Effector memory CD8-positive, alpha-beta T cell (primary cell): Measurements from ENCODE around the gene MYO1H.

Experiments used
- ATAC-seq: fragments of 150-1000 bp; cut with Tn5 transposase; replicated peaks from 2 replicates; pipeline ENCODE4 v1.10.0; 2021; ENCODE audit warnings: mild to moderate bottlenecking, moderate library complexity
- DNase-seq, 3 experiments: peaks; one replicate each; pipeline ENCODE4 v3.0.0; 2021
- H3K27ac Mint-ChIP-seq, 2 donors: one replicate each; pipeline ENCODE4 v1.8.0; 2022; ENCODE audit warnings: mild to moderate bottlenecking in 2 of 2, mixed read lengths in 2 of 2, moderate library complexity in 2 of 2
- H3K27me3 Mint-ChIP-seq, 2 donors: one replicate each; pipeline ENCODE4 v1.8.0; 2022; ENCODE audit warnings: mixed read lengths in 2 of 2
- H3K36me3 Mint-ChIP-seq: one replicate; pipeline ENCODE4 v1.8.0; 2022; ENCODE audit warnings: mild to moderate bottlenecking, moderate library complexity, mixed read lengths; ENCODE audit not compliant: insufficient read depth
- H3K4me1 Mint-ChIP-seq, 2 donors: one replicate each; pipeline ENCODE4 v1.8.0; 2022; ENCODE audit warnings: low read depth in 2 of 2, mixed read lengths in 2 of 2
- H3K4me3 Mint-ChIP-seq, 2 donors: one replicate each; pipeline ENCODE4 v1.8.0; 2022; ENCODE audit warnings: mild to moderate bottlenecking in 2 of 2, mixed read lengths in 2 of 2, moderate library complexity in 2 of 2
- H3K9me3 Mint-ChIP-seq, 2 donors: one replicate each; pipeline ENCODE4 v1.8.0; 2022; ENCODE audit warnings: mixed read lengths in 2 of 2

The MYO1H gene

DNA sequence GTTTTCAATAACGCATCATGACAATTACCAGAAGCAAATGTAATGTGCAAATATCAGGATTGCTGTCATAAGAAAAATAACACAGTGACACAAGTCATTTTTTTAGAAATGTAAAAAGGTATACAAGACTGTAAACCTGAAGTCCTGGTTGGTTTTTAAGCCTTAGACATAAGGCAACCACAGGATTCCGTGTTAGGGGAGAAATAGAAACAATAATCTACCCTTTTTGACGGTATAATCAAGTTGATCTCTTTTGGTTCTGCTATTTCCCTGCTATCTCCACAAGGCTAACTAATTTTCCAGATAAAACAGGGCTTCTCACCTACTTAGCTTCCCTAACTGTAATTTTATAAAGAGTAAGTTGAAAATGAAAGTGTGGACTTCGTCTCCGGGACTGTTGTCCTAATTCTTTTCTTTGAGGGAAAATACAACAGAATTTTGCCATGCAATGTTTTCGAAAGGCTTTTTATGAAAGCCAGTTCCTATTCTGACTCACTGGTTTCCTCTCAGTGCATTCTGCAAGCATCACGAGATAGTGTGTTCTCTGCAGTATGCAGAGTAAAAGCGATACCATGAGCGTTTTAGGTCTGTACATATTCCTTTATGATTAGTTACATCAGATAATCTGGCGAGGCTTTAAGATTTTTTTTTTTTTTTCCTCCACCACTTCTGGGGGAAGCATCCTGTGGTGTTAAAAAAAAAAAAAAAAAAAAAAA lies 10.6 kb downstream of the MYO1H start:
- H3K36me3 Mint-ChIP-seq, result no peaks in the 10 kb centered on the region
- peak overlapping the region; percentile 40 to 57 for H3K4me3 Mint-ChIP-seq
- peaks cover 5 to 6% of the 10 kb centered on the region in 2 donors for H3K4me1 Mint-ChIP-seq
- no peaks in the 10 kb centered on the region for H3K9me3 Mint-ChIP-seq
- no peak for DNase-seq
- H3K27ac Mint-ChIP-seq, result no peak overlapping the region
- H3K27me3 Mint-ChIP-seq, result peaks cover 5 to 50% of the 10 kb centered on the region in 2 donors
- no peak for ATAC-seq

DNA sequence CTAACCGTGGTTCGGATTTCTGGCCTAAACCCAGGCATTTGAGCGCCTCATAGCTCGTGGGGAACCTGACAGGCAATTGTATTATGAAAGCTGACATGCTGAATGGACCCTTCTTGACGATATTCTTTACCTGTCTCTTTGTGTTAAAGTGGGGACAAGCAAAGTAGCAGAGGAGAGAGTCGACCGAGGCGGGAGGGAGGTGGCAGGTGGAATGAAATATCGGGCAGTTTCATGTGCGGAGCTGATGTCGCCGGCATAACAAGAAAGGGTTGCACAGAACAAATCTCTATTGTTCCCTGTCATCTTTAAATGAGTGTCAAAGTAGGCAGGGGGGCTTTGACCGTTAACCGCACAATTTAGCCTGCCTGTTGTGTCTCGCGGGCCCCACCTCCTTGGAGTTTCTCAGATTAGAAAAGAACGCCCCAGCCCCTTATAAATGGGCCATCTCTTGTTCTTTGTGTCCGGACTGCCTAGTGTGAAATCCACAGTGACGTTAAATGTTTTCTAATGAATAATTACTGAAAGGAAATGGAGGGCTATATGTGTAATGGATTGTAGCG lies 11.5 kb downstream of the MYO1H start:
- Mint-ChIP-seq H3K36me3 (no peaks in the 10 kb centered on the region), H3K4me1 (peaks cover 5 to 6% of the 10 kb centered on the region in 2 donors), H3K4me3 (no peak overlapping the region), H3K9me3 (no peaks in the 10 kb centered on the region), H3K27me3 (peaks cover 2 to 57% of the 10 kb centered on the region in 2 donors), H3K27ac (no peak overlapping the region)
- DNase-seq, result no peak
- no peak for ATAC-seq

DNA sequence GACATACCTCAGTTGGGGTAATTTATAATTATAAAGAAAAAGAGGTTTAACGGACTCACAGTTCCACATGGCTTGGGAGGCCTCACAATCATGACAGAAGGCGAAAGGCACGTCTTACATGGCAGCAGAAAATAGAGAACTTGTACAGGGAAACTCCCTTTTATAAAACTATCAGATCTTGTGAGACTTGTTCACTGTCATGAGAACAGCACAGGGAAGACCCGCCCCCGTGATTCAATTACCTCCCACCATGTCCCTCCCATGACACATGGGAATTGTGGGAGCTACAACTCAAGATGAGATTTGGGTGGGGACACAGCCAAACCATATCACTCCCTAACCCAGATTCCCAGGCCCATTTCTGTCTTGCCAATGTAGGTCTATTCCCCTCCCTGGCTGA lies 22.1 kb downstream of the MYO1H start:
- H3K27ac Mint-ChIP-seq, result no peak overlapping the region
- no peaks in the 10 kb centered on the region for H3K4me1 Mint-ChIP-seq
- no peak for DNase-seq
- H3K36me3 Mint-ChIP-seq, result no peaks in the 10 kb centered on the region
- no peak overlapping the region for H3K4me3 Mint-ChIP-seq
- no peak for ATAC-seq
- no peaks in the 10 kb centered on the region for H3K9me3 Mint-ChIP-seq
- H3K27me3 Mint-ChIP-seq, result peaks cover 20 to 57% of the 10 kb centered on the region in 2 donors

DNA sequence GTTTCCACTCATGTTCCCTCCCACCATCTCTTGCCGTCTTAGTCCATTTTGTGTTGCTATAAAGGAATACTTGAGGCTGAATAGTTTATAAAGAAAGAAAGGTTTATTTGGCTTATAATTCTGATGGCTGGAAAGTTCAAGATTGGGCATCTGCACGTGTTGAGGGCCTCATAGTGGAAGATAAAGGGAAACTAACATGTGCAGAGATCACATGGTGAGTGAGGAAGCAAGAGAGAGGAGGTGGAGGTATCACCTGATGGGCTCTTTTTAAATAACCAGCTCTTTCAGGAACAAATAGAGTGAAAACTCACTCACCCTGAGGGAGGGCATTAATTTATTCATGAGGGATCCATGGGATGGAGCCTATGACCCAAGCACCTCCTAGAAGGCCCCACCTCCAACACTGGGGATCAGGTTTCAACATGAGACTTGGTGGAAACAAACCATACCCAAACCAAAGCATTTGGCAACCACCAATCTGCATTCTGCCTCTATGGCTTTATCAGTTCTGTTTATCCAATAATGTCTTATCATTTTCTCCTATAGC lies 29.5 kb downstream of the MYO1H start:
- Mint-ChIP-seq H3K27me3 (peaks cover 27 to 52% of the 10 kb centered on the region in 2 donors), H3K27ac (no peak overlapping the region), H3K4me3 (no peak overlapping the region), H3K36me3 (no peaks in the 10 kb centered on the region), H3K9me3 (no peaks in the 10 kb centered on the region), H3K4me1 (peaks cover 0 to 4% of the 10 kb centered on the region in 2 donors)
- no peak for DNase-seq
- ATAC-seq, result no peak

DNA sequence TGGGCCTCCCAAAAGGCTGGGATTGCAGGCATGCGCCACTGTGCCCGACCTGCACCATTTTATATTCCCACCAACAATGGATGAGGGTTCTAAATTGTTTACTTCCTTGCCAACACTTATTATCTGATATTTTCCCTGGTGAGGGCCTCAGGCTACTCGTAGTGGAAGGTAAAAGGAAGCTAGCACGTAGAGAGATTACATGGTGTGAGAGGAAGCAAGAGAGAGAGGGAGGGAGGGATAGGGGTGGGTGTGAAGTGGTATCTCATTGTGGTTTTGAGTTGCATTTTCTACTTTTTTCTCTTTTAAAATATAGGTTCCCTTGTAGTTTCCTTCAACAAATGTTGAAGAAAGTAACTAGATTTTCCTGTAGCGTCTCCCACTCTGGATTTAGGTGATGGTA lies 30.9 kb downstream of the MYO1H start:
- peak overlapping the region in 1 of 2 donors; percentile 45 for H3K27ac Mint-ChIP-seq
- no peaks in the 10 kb centered on the region for H3K9me3 Mint-ChIP-seq
- ATAC-seq, result no peak
- peaks cover 2% of the 10 kb centered on the region for H3K36me3 Mint-ChIP-seq
- no peak for DNase-seq
- peaks cover 0 to 4% of the 10 kb centered on the region in 2 donors for H3K4me1 Mint-ChIP-seq
- no peak overlapping the region for H3K4me3 Mint-ChIP-seq
- peaks cover 27 to 60% of the 10 kb centered on the region in 2 donors for H3K27me3 Mint-ChIP-seq

DNA sequence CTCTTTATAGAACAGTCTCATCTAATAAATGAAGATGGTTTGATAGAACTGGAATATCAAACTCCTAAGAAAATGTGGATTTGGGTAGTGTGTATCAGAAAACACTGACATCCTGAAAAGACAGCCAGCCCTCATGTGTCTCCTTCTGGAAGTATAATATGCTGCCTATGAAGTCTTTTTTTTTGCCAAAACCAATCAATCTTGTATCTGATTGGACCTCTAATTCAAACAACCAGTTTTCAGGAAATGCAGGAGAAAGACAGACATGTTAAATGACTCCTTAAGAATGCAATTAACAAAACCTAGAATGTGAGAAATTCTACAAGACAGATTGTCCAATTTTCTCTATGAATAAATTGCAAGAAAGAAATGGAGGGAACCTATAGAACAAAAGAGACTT lies 34.3 kb downstream of the MYO1H start:
- Mint-ChIP-seq H3K4me3 (no peak overlapping the region), H3K4me1 (peaks cover 0 to 4% of the 10 kb centered on the region in 2 donors), H3K27me3 (peaks cover 32 to 55% of the 10 kb centered on the region in 2 donors), H3K27ac (no peak overlapping the region), H3K9me3 (no peaks in the 10 kb centered on the region), H3K36me3 (peaks cover 2% of the 10 kb centered on the region)
- DNase-seq (no peak), ATAC-seq (no peak)

DNA sequence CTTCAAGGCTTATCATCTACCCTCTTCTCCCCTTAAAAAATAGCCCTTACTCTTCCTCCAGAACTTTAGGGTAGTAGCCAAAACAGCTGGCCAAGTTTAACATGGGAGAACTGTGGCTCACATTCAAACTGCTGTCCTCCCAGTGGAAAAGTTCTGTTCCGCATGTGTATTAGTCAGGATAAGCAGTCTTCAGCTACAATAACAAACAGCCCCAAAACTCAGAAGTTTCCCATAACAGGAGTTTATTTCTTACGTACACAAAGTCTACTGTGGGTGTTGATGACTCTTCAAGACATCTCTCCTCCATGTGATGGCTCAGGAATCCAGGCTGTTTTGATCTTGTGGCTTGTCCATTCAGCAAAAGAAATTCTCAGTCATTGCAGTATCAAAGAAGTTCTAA lies 35.5 kb downstream of the MYO1H start:
- DNase-seq, result no peak
- no peak overlapping the region for H3K27ac Mint-ChIP-seq
- peaks cover 29 to 54% of the 10 kb centered on the region in 2 donors for H3K27me3 Mint-ChIP-seq
- no peaks in the 10 kb centered on the region for H3K9me3 Mint-ChIP-seq
- peaks cover 0 to 4% of the 10 kb centered on the region in 2 donors for H3K4me1 Mint-ChIP-seq
- H3K36me3 Mint-ChIP-seq, result peaks cover 2% of the 10 kb centered on the region
- ATAC-seq, result no peak
- H3K4me3 Mint-ChIP-seq, result no peak overlapping the region

DNA sequence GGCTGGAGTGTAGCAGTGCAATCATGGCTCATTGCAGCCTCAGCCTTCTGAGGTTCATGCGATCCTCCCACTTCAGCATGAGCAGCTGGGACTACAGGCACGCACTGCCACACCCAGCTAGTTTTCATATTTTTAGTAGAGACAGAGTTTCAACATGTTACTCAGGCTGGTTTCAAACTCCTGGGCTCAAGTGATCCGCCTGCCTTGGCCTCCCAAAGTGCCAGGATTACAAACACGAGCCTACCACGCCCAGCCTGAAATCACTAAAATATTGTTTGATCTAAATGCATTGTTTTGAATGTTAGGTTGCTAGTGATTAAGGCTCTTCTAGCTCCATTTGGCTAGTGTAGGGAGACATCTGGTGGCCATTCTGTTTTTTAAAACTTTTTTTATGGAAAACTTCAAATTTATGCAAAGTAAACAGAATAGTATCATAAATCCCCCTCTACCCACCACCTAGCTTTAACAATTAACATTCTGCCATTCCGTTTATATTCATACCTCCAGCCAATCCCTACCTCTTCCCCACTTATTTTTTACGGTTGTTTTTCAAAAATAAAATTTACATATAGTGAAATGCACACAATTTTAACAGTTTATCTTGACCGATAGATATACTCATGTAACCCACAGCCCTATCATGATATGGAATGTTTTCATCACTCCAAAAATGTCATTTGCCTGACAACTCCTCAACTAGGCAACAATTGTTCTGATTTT lies 37.8 kb downstream of the MYO1H start:
- H3K4me3 Mint-ChIP-seq, result no peak overlapping the region
- H3K27ac Mint-ChIP-seq, result no peak overlapping the region
- H3K4me1 Mint-ChIP-seq, result no peaks in the 10 kb centered on the region
- DNase-seq (no peak), ATAC-seq (no peak)
- peaks cover 2% of the 10 kb centered on the region for H3K36me3 Mint-ChIP-seq
- H3K9me3 Mint-ChIP-seq, result no peaks in the 10 kb centered on the region
- H3K27me3 Mint-ChIP-seq, result peaks cover 19 to 43% of the 10 kb centered on the region in 2 donors

DNA sequence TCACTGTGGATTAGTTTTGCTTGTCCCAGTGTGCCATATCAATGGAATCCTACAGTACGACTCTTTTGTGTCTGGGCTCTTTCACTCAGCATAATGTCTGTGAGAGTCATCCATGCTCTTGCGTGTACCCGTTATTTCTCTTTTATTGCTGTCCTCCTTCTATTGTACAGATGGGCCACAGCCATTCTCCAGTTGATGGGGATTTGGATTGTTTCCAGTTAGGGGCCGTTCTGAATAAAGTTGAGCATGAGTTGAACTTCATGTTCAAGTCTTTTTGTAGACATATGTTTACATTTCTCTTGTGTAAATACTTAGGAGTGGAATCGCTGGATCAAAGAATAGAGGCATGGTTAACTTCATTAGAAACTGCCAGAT lies 38.3 kb downstream of the MYO1H start:
- no peak for ATAC-seq
- H3K4me1 Mint-ChIP-seq, result no peaks in the 10 kb centered on the region
- H3K27me3 Mint-ChIP-seq, result peaks cover 18 to 49% of the 10 kb centered on the region in 2 donors
- no peaks in the 10 kb centered on the region for H3K9me3 Mint-ChIP-seq
- no peak for DNase-seq
- peaks cover 2% of the 10 kb centered on the region for H3K36me3 Mint-ChIP-seq
- no peak overlapping the region for H3K27ac Mint-ChIP-seq
- H3K4me3 Mint-ChIP-seq, result no peak overlapping the region

DNA sequence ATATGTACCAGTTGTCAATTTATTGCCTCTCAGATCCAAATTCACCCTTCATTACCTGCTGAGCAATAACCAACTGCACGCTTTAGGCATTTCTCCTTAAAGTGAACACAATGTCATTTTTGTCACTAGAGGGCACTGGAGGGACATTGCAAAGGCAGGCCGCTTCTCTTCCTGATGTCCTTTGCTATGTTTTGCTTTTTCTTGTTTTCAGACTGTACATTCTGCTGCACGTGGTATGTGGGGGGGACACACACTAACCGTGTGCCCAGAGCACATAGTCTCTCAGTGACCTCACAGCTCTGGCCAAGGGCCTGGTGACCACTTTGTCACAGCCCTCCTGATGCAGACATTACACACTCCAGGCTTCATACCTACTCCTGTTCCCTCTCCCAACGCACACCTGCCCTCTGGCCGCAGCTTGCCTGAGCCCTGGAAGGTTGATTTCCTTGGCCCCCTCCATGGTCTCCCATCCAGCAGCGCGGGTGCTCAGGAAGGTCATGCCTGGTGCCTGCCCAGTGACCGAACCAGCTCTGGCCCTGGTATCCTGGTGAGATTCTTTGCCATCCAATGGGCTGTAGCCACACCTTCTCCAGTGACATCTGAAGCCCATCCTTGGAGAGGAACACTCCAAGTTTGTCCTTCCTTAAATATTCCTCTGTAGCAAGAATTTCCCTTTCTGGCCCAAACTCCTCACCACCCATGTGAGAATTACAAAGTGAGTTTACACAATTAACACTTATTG lies 39.9 kb downstream of the MYO1H start:
- no peak overlapping the region for H3K27ac Mint-ChIP-seq
- H3K27me3 Mint-ChIP-seq, result peaks cover 33 to 64% of the 10 kb centered on the region in 2 donors

DNA sequence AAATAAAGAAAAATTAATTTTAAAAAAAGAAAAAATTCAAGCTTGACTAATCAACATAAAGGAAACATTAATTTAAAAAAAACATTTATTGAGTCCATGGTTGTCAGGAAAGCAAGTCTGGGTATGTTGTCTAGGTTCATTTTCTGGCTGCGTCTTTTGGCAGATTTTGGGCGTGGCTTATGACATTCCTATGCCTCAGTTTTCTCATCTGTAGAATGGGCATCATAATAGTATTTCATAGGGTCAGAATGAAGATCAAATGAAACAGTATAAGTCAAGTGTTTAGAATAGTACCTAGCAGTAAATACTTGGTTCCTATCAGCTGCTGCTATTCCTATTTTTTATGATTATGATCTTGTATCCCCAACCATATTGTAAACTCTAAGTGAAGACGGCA lies 40.5 kb downstream of the MYO1H start:
- Mint-ChIP-seq H3K4me1 (peaks cover 0 to 3% of the 10 kb centered on the region in 2 donors), H3K4me3 (no peak overlapping the region), H3K27ac (no peak overlapping the region), H3K9me3 (no peaks in the 10 kb centered on the region), H3K36me3 (peaks cover 2% of the 10 kb centered on the region), H3K27me3 (peaks cover 37 to 66% of the 10 kb centered on the region in 2 donors)
- ATAC-seq (no peak), DNase-seq (no peak)

More for the DNA sequence above, 39.9 kb downstream of the MYO1H start:
- DNase-seq, result no peak
- no peak for ATAC-seq
- Mint-ChIP-seq H3K9me3 (no peaks in the 10 kb centered on the region), H3K36me3 (peaks cover 2% of the 10 kb centered on the region), H3K4me3 (no peak overlapping the region), H3K4me1 (peaks cover 0 to 3% of the 10 kb centered on the region in 2 donors)

DNA sequence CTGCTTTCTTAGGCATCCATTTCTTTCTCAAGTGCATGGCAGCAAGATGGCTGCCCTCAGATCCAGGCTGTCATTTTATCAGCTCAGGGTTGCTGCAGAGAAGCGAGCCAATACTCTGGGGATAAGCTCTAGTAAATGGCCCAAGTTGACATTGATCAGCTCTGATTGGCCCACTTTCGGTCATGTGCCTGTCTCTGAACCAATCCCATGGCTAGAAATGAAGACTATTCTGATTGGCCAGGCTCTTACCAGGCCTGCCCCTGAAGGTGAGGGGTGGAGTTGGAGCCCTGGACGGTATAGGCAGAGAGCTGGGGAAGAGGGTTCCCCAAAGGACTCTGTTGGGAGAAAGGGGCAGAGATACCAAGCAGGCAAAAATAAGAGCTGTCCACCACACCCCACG lies 41.4 kb downstream of the MYO1H start:
- peaks cover 3 to 4% of the 10 kb centered on the region in 2 donors for H3K4me1 Mint-ChIP-seq
- no peak overlapping the region for H3K27ac Mint-ChIP-seq
- H3K27me3 Mint-ChIP-seq, result peaks cover 43 to 65% of the 10 kb centered on the region in 2 donors
- H3K4me3 Mint-ChIP-seq, result no peak overlapping the region
- no peaks in the 10 kb centered on the region for H3K36me3 Mint-ChIP-seq
- no peak for ATAC-seq
- no peak for DNase-seq
- H3K9me3 Mint-ChIP-seq, result no peaks in the 10 kb centered on the region
